GM11168 (cell line): ENCODE measurements around the gene ADAMTSL1.
"Not testable (repeated sequence)": the region's sequence is repeated elsewhere in the genome, so short reads cannot be mapped to it uniquely, and the experiment has no call there.

ENCODE experiments used
- in situ Hi-C: fragments of 300-500 bp; cut with MboI; formaldehyde crosslinking; loops from one replicate; pipeline ENCODE4 v1.12.0; 2022; ENCODE audit warnings: low sequenced_read_pairs; ENCODE audit not compliant: unreplicated experiment

ADAMTSL1 gene

GRCh38 chr9:18909140-18910018, 435.4 kb downstream of the ADAMTSL1 start:
- in situ Hi-C loops: no loop called here

DNA sequence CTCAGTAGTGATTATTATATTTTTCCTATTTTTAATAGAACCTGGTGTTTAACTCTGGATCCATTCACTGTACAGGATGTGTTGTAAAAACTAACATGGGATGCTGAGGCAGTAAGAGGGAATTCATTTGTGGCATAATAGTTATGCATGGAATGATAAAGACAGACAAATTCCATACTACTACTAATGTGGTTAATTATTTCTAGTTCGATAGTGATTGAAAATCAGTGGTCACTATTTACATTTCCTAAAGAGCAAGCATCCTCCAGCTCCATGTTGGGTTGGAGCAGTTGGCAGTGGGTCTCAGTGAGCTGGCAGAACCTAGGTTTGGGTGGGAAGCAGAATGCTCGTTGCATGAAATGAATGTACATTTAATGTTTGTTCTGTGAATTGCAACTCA, 436.5 kb downstream of the ADAMTSL1 start:
- in situ Hi-C loops: no loop called here

DNA sequence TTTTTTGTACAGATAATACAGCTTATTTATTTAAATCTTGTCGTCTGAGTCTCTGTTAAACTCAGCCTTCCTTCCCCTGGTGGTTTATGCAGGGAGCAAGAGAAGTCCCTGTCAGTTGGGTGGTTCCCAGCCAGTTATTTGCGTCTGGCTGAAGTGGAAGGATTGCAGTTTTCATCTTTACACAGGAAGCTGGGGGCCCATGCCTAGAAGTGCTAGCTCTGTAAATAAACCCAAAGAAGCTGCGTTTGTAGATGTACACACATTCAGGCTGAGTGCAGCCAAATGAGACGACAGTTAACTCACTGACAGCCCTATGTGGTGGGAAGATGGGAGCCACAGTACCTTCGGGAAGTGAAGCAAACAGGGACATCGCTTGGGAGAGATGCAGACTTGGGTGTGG, 437.0 kb downstream of the ADAMTSL1 start:
- in situ Hi-C loops: no loop called here

GRCh38 chr9:18911714-18912342, 437.9 kb downstream of the ADAMTSL1 start:
- in situ Hi-C loops: no loop called here

DNA sequence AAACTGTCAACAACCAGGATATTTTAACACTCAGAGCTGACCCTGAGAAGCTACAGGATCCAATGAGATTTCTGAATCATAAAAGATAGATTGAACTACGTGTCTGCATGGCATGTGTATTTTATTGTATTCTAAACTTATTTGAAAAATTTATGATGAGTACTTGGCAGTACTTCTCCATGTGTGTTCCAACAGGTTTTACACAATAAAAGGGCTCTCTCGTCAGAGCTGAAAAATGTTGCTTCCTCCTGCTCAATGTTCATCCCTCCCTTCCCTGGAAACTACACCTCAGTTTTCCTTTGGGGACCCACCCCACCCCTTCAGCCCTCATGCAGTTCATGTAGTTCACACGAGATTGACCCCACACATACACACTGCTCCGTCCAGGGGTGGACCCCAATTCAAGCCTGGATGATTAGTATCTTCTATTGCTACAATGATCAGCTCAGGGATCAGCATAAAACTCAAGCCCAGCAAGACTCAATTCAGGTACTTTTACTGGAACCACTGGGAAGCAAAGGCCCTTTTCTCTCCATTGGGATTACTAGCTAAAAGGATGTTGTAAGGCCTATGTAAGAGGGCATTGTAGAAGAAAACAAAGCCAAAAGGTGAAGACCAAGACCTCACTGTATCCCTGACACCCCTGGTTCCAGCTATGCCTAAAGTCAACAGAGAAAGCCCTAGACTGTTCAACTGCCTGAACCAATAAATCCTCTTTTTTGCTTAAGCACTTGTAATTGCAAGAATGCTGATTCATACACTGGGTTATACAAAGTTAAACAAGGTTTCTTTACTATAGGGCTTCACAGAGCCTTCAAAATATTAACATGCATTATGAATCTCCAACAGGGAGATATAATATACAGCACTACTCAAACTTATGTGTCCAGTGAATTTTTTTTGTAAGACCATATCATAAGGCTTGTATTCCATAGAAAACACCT, 446.5 kb downstream of the ADAMTSL1 start:
- in situ Hi-C loops: loop anchor here (5.0 kb wide), 1 partner anchor 48 kb away; no protein-coding TSS in a partner anchor

DNA sequence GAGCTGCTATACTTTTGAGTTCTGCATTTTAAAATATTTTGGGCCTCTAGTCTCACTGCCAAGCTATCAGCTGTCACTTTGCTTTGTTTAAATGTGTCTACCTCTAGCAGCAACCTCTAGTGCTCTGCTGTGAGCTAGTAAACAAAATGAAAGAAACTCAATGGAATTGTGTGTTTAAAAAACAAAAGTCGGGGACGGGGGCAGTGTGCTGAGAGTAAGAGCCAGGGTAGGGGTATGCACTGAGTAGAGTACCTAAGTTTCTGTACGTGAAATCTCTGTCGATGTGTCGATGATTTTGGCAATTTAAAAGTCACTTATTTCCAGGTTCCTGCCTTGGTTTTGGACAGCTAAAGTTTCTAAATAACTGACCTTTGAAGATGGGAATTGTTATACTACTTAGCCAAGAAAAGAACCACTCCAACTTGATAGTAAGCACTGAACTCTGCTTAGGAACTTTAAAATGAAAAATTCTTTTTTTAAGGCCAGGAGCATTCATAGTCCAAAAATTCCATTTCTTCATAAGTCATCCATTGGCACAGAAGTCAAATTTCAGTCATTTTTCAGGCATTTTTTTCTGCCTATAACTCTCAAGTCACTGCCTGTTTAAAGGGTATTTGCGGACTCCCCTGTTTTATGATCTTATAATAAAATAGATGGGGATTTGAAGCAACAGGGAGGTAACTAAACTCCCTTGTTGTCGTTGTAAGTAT, 447.6 kb downstream of the ADAMTSL1 start:
- in situ Hi-C loops: loop anchor here (5.0 kb wide), 1 partner anchor 49 kb away; no protein-coding TSS in a partner anchor

DNA sequence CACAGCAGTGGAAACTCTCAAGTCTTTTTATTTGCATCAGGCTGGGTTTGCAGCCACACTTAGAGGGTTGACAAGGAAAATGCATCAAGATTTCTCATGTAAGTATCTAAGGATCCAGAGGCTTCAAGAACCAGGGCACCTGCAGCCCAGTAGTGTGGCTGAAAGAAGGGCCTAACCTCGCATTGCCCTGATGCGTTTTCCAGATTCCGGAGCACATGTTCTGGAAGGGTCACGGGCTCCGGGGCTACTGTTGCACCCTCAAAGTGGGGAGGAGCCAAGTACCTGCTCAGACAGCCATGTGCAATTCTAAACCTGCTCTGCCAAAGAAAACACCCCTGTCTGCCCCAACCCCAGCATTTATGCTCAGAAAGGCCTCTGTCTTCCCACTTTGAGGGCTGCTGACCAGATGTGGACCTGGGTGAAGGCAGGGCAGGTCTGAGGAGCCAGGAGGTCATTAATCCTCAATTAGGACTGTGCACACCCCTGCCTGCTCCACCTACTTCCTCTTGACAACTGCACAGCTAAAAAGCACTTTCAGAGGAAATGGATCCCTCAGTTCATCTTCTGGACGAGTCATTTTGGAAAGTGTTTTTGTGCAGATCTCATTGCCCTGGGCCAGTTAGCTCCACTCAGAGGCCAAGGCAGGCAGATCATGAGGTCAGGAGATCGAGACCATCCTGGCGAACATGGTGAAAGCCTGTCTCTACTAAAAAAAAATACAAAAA, 448.4 kb downstream of the ADAMTSL1 start:
- in situ Hi-C loops: loop anchor here (5.0 kb wide), 1 partner anchor 50 kb away; no protein-coding TSS in a partner anchor

GRCh38 chr9:18923167-18923566, 449.2 kb downstream of the ADAMTSL1 start:
- in situ Hi-C loops: loop anchor here (5.0 kb wide), 1 partner anchor 51 kb away; no protein-coding TSS in a partner anchor

DNA sequence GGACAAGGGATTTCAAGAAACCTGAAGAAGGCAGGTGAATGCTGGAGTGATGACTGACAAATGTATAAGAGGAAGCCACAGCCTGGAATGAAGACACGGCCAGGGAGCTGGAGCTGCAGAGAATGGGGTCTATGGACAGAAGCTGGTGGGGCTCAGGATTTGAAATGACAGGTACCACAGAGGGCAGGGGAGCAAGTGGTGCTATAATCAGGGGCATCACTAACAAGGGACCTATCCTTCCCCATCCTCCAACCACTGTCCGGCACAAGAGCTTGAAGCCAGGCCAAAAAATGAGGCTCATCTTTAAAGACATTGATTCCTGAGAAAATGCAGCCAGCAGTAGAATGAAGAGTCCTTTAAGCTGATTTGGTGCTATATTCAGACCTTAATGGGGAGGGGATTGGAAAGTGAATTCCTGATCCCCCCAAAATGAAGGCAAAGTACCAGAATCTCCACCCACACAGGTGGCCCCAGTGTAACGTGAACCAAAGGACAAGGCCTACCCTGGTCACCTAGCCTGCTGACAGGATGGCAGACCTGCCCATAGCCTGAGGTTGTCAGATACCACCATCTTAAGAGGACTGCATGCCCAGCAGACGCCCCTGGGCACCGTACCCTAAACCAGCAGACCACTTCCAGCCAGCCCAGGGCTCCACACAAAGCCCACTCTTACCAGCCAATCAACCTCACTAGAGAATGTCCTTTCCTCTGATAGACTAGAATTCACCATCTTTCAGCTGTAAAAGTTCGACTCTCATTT, 449.9 kb downstream of the ADAMTSL1 start:
- in situ Hi-C loops: loop anchor here (5.0 kb wide), 1 partner anchor 52 kb away; no protein-coding TSS in a partner anchor

DNA sequence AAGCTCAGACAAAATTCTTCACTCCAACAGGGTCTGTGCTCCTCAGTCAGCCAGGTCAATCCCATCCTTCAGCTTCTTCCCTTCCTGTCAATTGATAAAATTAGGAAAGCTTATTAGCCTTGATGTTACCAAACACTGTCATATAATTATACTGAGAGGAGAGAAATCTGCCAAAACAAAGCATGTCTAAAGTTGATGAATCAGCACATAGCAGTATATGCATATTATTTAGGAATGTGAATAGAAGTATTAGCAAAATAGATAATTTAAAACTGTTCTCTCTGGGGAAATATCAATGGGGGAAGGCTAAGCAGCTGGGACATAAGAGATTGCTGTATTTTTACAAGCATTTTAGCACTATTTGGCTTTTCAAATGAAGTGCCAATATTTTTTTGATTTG, 451.9 kb downstream of the ADAMTSL1 start:
- in situ Hi-C loops: no loop called here

GRCh38 chr9:18926513-18926912, 452.6 kb downstream of the ADAMTSL1 start:
- in situ Hi-C loops: no loop called here

DNA sequence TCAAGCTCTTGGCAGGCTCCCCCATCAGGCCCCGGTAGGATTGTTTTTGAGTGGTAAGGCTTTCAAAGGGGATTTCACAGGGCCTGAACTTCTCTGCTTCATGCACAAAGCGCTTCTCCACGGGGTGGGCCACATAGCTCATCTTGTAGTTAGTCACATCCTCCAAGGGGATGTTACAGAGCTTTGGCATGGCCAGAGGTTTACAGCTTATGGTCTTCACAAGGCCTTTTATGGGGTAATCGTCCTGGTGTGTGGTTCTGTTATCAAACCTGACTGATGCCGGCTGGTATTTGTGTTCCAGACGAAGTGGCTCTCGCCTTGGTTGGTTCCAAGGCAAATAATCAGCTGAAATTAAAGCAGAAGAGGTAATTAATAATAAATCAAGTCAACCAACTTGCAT, 454.8 kb downstream of the ADAMTSL1 start:
- in situ Hi-C loops: no loop called here

DNA sequence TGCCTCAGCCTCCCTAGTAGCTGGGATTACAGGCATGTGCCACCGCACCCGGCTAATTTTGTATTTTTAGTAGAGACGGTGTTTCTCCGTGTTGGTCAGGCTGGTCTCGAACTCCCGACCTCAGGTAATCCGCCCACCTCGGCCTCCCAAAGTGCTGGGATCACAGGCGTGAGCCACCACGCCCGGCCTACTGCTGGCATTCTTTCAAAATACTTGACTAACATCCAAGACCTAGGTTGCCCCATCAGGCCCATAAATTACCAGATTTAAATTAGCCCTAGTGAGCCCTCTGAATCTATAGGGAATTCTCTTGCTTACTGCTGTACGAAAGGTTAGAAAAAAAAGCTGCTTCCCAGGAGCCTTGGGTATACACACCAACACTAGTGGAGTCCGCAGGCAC, 456.7 kb downstream of the ADAMTSL1 start:
- in situ Hi-C loops: not testable (repeated sequence)

GRCh38 chr9:18935541-18935940, 461.6 kb downstream of the ADAMTSL1 start:
- in situ Hi-C loops: no loop called here

DNA sequence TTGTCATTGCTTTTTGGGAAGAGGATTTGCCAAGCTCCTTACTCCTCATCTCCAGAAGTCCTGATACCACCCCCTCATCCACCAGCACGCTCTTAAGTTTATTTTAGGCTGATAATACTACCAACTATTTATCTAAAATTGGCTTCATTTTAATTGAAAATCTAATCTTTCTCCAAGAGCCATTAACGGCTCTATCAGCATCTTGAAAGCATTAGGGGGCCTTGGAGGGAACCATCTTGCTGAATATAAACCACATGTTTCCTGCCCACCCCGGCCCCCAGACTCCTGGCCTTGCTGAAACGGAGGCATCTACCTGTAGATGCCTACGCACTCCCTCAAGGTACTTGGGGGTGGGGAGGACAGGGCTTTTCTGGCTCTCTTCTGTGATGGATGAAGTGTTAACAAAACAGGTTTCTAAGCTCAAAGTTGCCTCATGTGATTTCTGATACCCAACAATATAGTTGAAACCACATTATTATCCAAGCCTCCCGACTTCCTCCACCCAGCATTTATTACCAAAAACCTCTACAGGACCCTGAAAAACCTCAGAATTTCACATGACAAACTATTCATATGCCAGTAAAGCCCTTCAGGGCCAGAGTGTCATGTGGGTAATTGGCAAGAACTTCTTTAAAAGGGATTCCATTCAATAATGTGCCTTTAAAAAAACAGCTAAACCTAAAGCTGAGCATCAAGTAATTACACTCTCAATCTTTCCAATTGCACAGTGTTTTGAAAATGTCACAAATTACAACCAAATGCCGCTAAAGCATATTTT, 462.3 kb downstream of the ADAMTSL1 start:
- in situ Hi-C loops: no loop called here

- in situ Hi-C loops: no loop called here
Measured at GRCh38 chr9:18939943-18940342, 466.0 kb downstream of the ADAMTSL1 start.

DNA sequence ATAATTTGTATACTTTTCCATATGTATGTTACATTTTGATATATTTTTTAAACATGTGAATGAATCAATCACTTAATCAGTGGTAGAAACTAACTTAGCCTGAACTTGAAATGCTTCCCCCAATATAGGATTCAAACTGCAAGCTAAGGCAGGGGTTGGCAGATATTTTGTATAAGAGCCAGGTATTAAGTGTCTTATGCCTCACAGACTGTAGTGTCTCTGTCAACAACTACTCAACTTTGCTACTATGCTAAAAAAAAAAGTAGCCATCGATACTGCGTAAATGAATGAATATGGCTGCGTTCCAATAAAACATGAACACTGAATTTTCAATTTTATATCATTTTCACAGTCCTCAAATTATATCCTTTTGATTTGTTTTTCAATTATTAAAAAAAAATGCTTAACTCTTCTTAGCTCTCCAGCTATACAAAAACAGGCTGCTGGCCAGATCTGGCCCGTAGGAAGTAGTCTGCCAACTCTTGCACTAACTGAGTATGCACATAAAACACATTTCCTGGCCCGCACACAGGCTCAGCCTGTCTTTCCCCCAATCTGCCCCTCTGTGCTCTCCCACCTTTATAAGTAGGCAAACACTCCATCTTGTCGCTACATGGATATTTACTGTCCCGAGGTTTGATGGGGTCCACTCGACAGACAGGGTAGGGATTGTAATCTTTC, 467.2 kb downstream of the ADAMTSL1 start:
- in situ Hi-C loops: no loop called here
